SK-N-MC (cell line): ENCODE results near the gene TIMMDC1.

ENCODE experiments used
- EZH2 ChIP-seq: fragments of 200-600 bp; sonication (generic); IDR thresholded peaks from one replicate; pipeline ENCODE4 v1.6.1; 2017; ENCODE audit warnings: antibody characterized with exemption
- POLR2AphosphoS5 ChIP-seq: IDR thresholded peaks from 2 replicates; pipeline ENCODE4 v1.6.1; 2012; ENCODE audit warnings: mild to moderate bottlenecking, low read depth, low read length, borderline replicate concordance

- TF ChIP-seq EZH2 (no peak), POLR2AphosphoS5 (no peak)
Observed at GRCh38 chr3:119507404-119507803, 9.1 kb downstream of the TIMMDC1 start.
